Tibial artery (tissue), 4 donors: ENCODE measurements around the gene KCNJ1.

Experiments
- DNase-seq, 2 donors: peaks; one replicate each; pipeline ENCODE4 v3.0.0-alpha.2; 2019
- H3K27ac ChIP-seq, 2 donors: fragments of 200-600 bp; sonication (generic) in 1 of 2; 1 replicate in 1 of 2; 2 replicates in 1 of 2; pipeline ENCODE4 v1.5.1; 2018 to 2019; ENCODE audit warnings: mild to moderate bottlenecking in 1 of 2
- H3K27me3 ChIP-seq, 2 donors: fragments of 200-600 bp; sonication (generic) in 1 of 2; one replicate each; pipeline versions ENCODE4 v1.5.1 to v1.6.0; 2016 to 2019
- H3K36me3 ChIP-seq, 3 donors: fragments of 200-600 bp; sonication (generic) in 2 of 3; one replicate each; pipeline ENCODE4 v1.5.1; 2016 to 2019; ENCODE audit warnings: mild to moderate bottlenecking in 2 of 3
- H3K4me1 ChIP-seq, 4 donors: fragments of 200-600 bp; sonication (generic) in 2 of 4; 1 replicate in 3 of 4; 2 replicates in 1 of 4; pipeline ENCODE4 v1.5.1; 2016 to 2019
- H3K4me3 ChIP-seq, 2 donors: fragments of 200-600 bp; sonication (generic) in 1 of 2; 1 replicate in 1 of 2; 2 replicates in 1 of 2; pipeline ENCODE4 v1.5.1; 2018 to 2019; ENCODE audit warnings: mild to moderate bottlenecking in 2 of 2
- H3K9me3 ChIP-seq, 3 donors: fragments of 200-600 bp; sonication (generic) in 1 of 3; one replicate each; pipeline ENCODE4 v1.5.1; 2016 to 2019
- intact Hi-C: fragments of 100-400 bp; cut with DNase I; formaldehyde crosslinking; loops from one replicate; pipeline ENCODE4 v1.15.0; 2023; ENCODE audit warnings: low total_unique reads
- TF ChIP-seq, protein P1 (sequence below), 2 experiments: fragments of 200-600 bp in 1 of 2; fragments of 450-650 bp in 1 of 2; IDR thresholded peaks; one replicate each; pipeline ENCODE4 v1.5.1; 2017 to 2019; ENCODE audit warnings: antibody characterized with exemption in 2 of 2, mild to moderate bottlenecking in 1 of 2, moderate library complexity in 1 of 2

KCNJ1 gene

GRCh38 chr11:128853559-128853958, 13.5 kb downstream of the KCNJ1 start:
- H3K9me3 ChIP-seq = no peaks in the 10 kb centered on the region
- DNase-seq = no peak
- H3K27me3 ChIP-seq = no peaks in the 10 kb centered on the region
- TF ChIP-seq, protein P1, sequence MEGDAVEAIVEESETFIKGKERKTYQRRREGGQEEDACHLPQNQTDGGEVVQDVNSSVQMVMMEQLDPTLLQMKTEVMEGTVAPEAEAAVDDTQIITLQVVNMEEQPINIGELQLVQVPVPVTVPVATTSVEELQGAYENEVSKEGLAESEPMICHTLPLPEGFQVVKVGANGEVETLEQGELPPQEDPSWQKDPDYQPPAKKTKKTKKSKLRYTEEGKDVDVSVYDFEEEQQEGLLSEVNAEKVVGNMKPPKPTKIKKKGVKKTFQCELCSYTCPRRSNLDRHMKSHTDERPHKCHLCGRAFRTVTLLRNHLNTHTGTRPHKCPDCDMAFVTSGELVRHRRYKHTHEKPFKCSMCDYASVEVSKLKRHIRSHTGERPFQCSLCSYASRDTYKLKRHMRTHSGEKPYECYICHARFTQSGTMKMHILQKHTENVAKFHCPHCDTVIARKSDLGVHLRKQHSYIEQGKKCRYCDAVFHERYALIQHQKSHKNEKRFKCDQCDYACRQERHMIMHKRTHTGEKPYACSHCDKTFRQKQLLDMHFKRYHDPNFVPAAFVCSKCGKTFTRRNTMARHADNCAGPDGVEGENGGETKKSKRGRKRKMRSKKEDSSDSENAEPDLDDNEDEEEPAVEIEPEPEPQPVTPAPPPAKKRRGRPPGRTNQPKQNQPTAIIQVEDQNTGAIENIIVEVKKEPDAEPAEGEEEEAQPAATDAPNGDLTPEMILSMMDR (IDR thresholded peaks at IDR 0.05) = no peak
- no peaks in the 10 kb centered on the region for H3K4me1 ChIP-seq
- H3K4me3 ChIP-seq = no peak overlapping the region
- intact Hi-C loops = no loop called here
- no peak overlapping the region for H3K27ac ChIP-seq
- H3K36me3 ChIP-seq = no peaks in the 10 kb centered on the region

GRCh38 chr11:128852327-128853023, 14.6 kb downstream of the KCNJ1 start:
- Histone ChIP-seq H3K9me3 (no peaks in the 10 kb centered on the region), H3K27ac (no peak overlapping the region), H3K27me3 (no peaks in the 10 kb centered on the region), H3K36me3 (no peaks in the 10 kb centered on the region), H3K4me3 (no peak overlapping the region), H3K4me1 (no peaks in the 10 kb centered on the region)
- intact Hi-C loops = no loop called here
- TF ChIP-seq, protein P1 (IDR thresholded peaks at IDR 0.05) = no peak
- DNase-seq = no peak

- Histone ChIP-seq H3K4me1 (no peaks in the 10 kb centered on the region), H3K36me3 (no peaks in the 10 kb centered on the region), H3K9me3 (no peaks in the 10 kb centered on the region), H3K27ac (no peak overlapping the region), H3K4me3 (no peak overlapping the region), H3K27me3 (peaks cover 0 to 6% of the 10 kb centered on the region in 2 donors)
- TF ChIP-seq, protein P1 (IDR thresholded peaks at IDR 0.05) = peak; percentile 34 to 36
- DNase-seq = peak in 1 of 2 donors; percentile 48
- intact Hi-C loops = no loop called here
Observed at GRCh38 chr11:128848815-128849455, 18.2 kb downstream of the KCNJ1 start.

DNA sequence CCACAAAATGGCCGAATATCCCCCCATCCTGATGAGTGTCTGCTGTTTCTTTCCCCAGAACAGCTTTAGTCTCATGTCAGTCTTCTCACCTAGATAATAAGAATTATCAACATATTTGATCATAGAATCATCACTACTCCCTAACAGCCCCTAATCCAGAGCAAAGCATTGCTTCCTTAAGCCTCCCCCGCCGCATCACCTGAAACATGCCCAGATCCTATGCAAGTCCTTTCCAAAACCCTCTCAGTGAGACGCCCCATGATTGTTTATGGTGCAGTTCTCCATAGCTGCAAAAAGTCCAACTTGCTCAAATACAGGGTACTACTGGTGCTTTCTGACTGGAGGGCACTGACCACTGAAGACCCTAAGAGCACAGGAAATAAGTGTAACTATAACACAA, 20.1 kb downstream of the KCNJ1 start:
- Histone ChIP-seq H3K27me3 (peaks cover 0 to 6% of the 10 kb centered on the region in 2 donors), H3K4me1 (no peaks in the 10 kb centered on the region), H3K4me3 (no peak overlapping the region), H3K9me3 (no peaks in the 10 kb centered on the region), H3K27ac (no peak overlapping the region), H3K36me3 (no peaks in the 10 kb centered on the region)
- intact Hi-C loops = no loop called here
- DNase-seq = no peak
- TF ChIP-seq, protein P1 (IDR thresholded peaks at IDR 0.05) = no peak

- no peak for DNase-seq
- Histone ChIP-seq H3K27ac (no peak overlapping the region), H3K4me1 (no peaks in the 10 kb centered on the region), H3K36me3 (no peaks in the 10 kb centered on the region), H3K27me3 (peaks cover 0 to 6% of the 10 kb centered on the region in 2 donors), H3K4me3 (no peak overlapping the region), H3K9me3 (no peaks in the 10 kb centered on the region)
- intact Hi-C loops = no loop called here
- TF ChIP-seq, protein P1 (IDR thresholded peaks at IDR 0.05) = no peak
Observed at GRCh38 chr11:128845334-128845780, 21.7 kb downstream of the KCNJ1 start.
